HG02885 (cell line): ENCODE results near the gene ZNF687.
"Not testable (repeated sequence)": the region's sequence is repeated elsewhere in the genome, so short reads cannot be mapped to it uniquely, and the experiment has no call there.

ENCODE experiments used
- ATAC-seq: cut with Tn5 transposase; IDR thresholded peaks from one replicate; pipeline ENCODE4 v1.9.1; 2021; ENCODE audit warnings: mild to moderate bottlenecking; ENCODE audit not compliant: unreplicated experiment, poor library complexity

Gene ZNF687

GRCh38 chr1:151281969-151282882 is at the start of gene ZNF687:
ZNF687 (plus strand) TSS chr1:151282299; CDS start chr1:151286292, 3,993 bp downstream.
- peak; percentile 87 for ATAC-seq

GRCh38 chr1:151235235-151235634 is 46.9 kb upstream of the ZNF687 start:
- no peak for ATAC-seq

GRCh38 chr1:151237678-151238466 is 44.2 kb upstream of the ZNF687 start:
- ATAC-seq: no peak

GRCh38 chr1:151238467-151238739 is 43.7 kb upstream of the ZNF687 start:
- no peak for ATAC-seq

GRCh38 chr1:151242442-151242841 is 39.7 kb upstream of the ZNF687 start:
- no peak for ATAC-seq

- no peak for ATAC-seq
These were observed 38.3 kb upstream of the ZNF687 start for GRCh38 chr1:151243683-151244216.

GRCh38 chr1:151246786-151247185 is 35.3 kb upstream of the ZNF687 start:
- no peak for ATAC-seq

GRCh38 chr1:151251656-151252470 is 30.2 kb upstream of the ZNF687 start:
- ATAC-seq: peak; percentile 53

GRCh38 chr1:151254217-151255213 is 27.6 kb upstream of the ZNF687 start, which contains the start of gene PSMD4:
PSMD4 (plus strand) TSS chr1:151254734; CDS start chr1:151254783, 49 bp downstream.
- ATAC-seq: peak; percentile 93

GRCh38 chr1:151255381-151255780 is 26.7 kb upstream of the ZNF687 start:
- ATAC-seq: no peak

- no peak for ATAC-seq
These were observed 22.7 kb upstream of the ZNF687 start for GRCh38 chr1:151259351-151259750.

- no peak for ATAC-seq
These were observed 16.5 kb upstream of the ZNF687 start for GRCh38 chr1:151265446-151266236.

- ATAC-seq: no peak
These were observed 15.8 kb upstream of the ZNF687 start for GRCh38 chr1:151266315-151266714.

- no peak for ATAC-seq
These were observed 15.3 kb upstream of the ZNF687 start for GRCh38 chr1:151266821-151267220.

GRCh38 chr1:151267760-151268159 is 14.3 kb upstream of the ZNF687 start:
- no peak for ATAC-seq

GRCh38 chr1:151273924-151274466 is 8.1 kb upstream of the ZNF687 start:
- no peak for ATAC-seq

GRCh38 chr1:151275341-151275740 is 6.8 kb upstream of the ZNF687 start:
- ATAC-seq: not testable (repeated sequence)

GRCh38 chr1:151277249-151277648 is 4.8 kb upstream of the ZNF687 start:
- ATAC-seq: no peak
